Trophoblast cell (in vitro differentiated cells and primary cell): ENCODE measurements around the gene PGAM2.

Source experiments
- DNase-seq, 2 donors: peaks; one replicate each; pipeline ENCODE4 v3.0.0-alpha.2; 2016
- H2AFZ ChIP-seq: 2 replicates; pipeline ENCODE4 v1.6.1; 2013; ENCODE audit warnings: low read length, moderate library complexity, mild to moderate bottlenecking; ENCODE audit not compliant: insufficient read depth, poor library complexity
- H2AK5ac ChIP-seq: 2 replicates; pipeline ENCODE4 v1.6.1; 2013; ENCODE audit warnings: mild to moderate bottlenecking, low read length
- H2BK120ac ChIP-seq: 2 replicates; pipeline ENCODE4 v1.6.1; 2013; ENCODE audit warnings: low read length, mild to moderate bottlenecking, moderate library complexity; ENCODE audit not compliant: insufficient read depth, poor library complexity
- H2BK12ac ChIP-seq: 2 replicates; pipeline ENCODE4 v1.6.1; 2013; ENCODE audit warnings: mild to moderate bottlenecking, low read length, moderate library complexity
- H2BK5ac ChIP-seq: 2 replicates; pipeline ENCODE4 v1.6.1; 2013; ENCODE audit warnings: low read length, low read depth, moderate library complexity, mild to moderate bottlenecking; ENCODE audit not compliant: poor library complexity
- H3K14ac ChIP-seq: 2 replicates; pipeline ENCODE4 v1.6.1; 2013; ENCODE audit warnings: mild to moderate bottlenecking, low read length
- H3K18ac ChIP-seq: 2 replicates; pipeline ENCODE4 v1.6.1; 2013; ENCODE audit warnings: mild to moderate bottlenecking, low read length
- H3K23ac ChIP-seq: 2 replicates; pipeline ENCODE4 v1.6.1; 2013; ENCODE audit warnings: low read length
- H3K27ac ChIP-seq: 2 replicates; pipeline ENCODE4 v1.5.1; 2013; ENCODE audit warnings: low read depth, mild to moderate bottlenecking, inconsistent platforms, low read length, moderate library complexity
- H3K27me3 ChIP-seq: 2 replicates; pipeline ENCODE4 v1.6.1; 2013; ENCODE audit warnings: inconsistent platforms, mild to moderate bottlenecking, low read length, moderate library complexity; ENCODE audit not compliant: insufficient read depth
- H3K36me3 ChIP-seq, 2 experiments: 1 replicate in 1 of 2; 2 replicates in 1 of 2; pipeline ENCODE4 v1.6.1; 2013; ENCODE audit warnings: low read length in 2 of 2, mild to moderate bottlenecking in 2 of 2, moderate library complexity in 1 of 2; ENCODE audit not compliant: insufficient read depth in 2 of 2, control insufficient read depth in 1 of 2
- H3K4ac ChIP-seq: 2 replicates; pipeline ENCODE4 v1.6.1; 2013; ENCODE audit warnings: low read depth, mild to moderate bottlenecking, low read length, moderate library complexity
- H3K4me1 ChIP-seq, 2 experiments: 1 replicate in 1 of 2; 2 replicates in 1 of 2; pipeline ENCODE4 v1.6.1; 2013; ENCODE audit warnings: low read length in 2 of 2, mild to moderate bottlenecking in 2 of 2, moderate library complexity in 1 of 2; ENCODE audit not compliant: insufficient read depth in 2 of 2, control insufficient read depth in 1 of 2
- H3K4me2 ChIP-seq: 2 replicates; pipeline ENCODE4 v1.6.1; 2013; ENCODE audit warnings: inconsistent platforms, mild to moderate bottlenecking, low read length, moderate library complexity
- H3K4me3 ChIP-seq: 2 replicates; pipeline ENCODE4 v1.5.1; 2013; ENCODE audit warnings: mild to moderate bottlenecking, low read depth, low read length, inconsistent platforms
- H3K79me1 ChIP-seq: one replicate; pipeline ENCODE4 v1.6.1; 2013; ENCODE audit warnings: low read length
- H3K79me2 ChIP-seq: 2 replicates; pipeline ENCODE4 v1.6.1; 2013; ENCODE audit warnings: low read length, mild to moderate bottlenecking; ENCODE audit not compliant: control insufficient read depth, insufficient read depth, poor library complexity
- H3K9ac ChIP-seq: 2 replicates; pipeline ENCODE4 v1.6.1; 2013; ENCODE audit warnings: mild to moderate bottlenecking, low read length
- H3K9me3 ChIP-seq: 2 replicates; pipeline ENCODE4 v1.6.1; 2013; ENCODE audit warnings: low read depth, mild to moderate bottlenecking, control low read depth, inconsistent platforms, low read length; ENCODE audit not compliant: insufficient read depth
- H4K12ac ChIP-seq: 2 replicates; pipeline ENCODE4 v1.6.1; 2013; ENCODE audit warnings: low read depth, mild to moderate bottlenecking, low read length, moderate library complexity
- H4K8ac ChIP-seq: 2 replicates; pipeline ENCODE4 v1.6.1; 2013; ENCODE audit warnings: low read depth, mild to moderate bottlenecking, low read length, moderate library complexity
- H4K91ac ChIP-seq: one replicate; pipeline ENCODE4 v1.6.1; 2013; ENCODE audit warnings: low read depth, mild to moderate bottlenecking, low read length, moderate library complexity
- WGBS: extraction: QIAGEN DNeasy Blood & Tissue Kit; methylation state at CpG from one replicate; pipeline ENCODE4 v1.1.7; 2013; ENCODE audit warnings: missing lambda C conversion rate; ENCODE audit not compliant: insufficient read length, insufficient coverage; ENCODE audit errors: extremely low coverage; 5-methylcytosine and 5-hydroxymethylcytosine counted together

Gene PGAM2

GRCh38 chr7:44096326-44096881 lies 31.0 kb upstream of the PGAM2 start:
- Histone ChIP-seq H3K4me1 (no peaks in the 10 kb centered on the region), H2BK120ac (no peak overlapping the region), H2BK12ac (no peak overlapping the region), H3K14ac (no peak overlapping the region), H3K4me2 (no peak overlapping the region), H3K9ac (no peak overlapping the region), H3K23ac (no peak overlapping the region), H3K18ac (no peak overlapping the region), H4K91ac (no peak overlapping the region), H3K79me2 (no peaks in the 10 kb centered on the region), H2BK5ac (no peak overlapping the region), H3K79me1 (no peaks in the 10 kb centered on the region), H3K27me3 (no peaks in the 10 kb centered on the region), H3K4ac (no peak overlapping the region), H4K8ac (no peak overlapping the region), H3K4me3 (no peak overlapping the region), H3K36me3 (no peaks in the 10 kb centered on the region), H4K12ac (no peak overlapping the region), H2AK5ac (no peak overlapping the region), H2AFZ (no peak overlapping the region), H3K27ac (no peak overlapping the region), H3K9me3 (no peaks in the 10 kb centered on the region)
- no peak for DNase-seq
- WGBS = no CpG with 5 or more reads among the region's 8 CpGs

GRCh38 chr7:44095781-44096180 lies 30.4 kb upstream of the PGAM2 start:
- Histone ChIP-seq H2BK12ac (no peak overlapping the region), H2AFZ (no peak overlapping the region), H3K79me2 (no peaks in the 10 kb centered on the region), H2BK120ac (no peak overlapping the region), H3K14ac (no peak overlapping the region), H3K79me1 (no peaks in the 10 kb centered on the region), H4K12ac (no peak overlapping the region), H3K27me3 (no peaks in the 10 kb centered on the region), H4K8ac (no peak overlapping the region), H3K9me3 (no peaks in the 10 kb centered on the region), H3K4me1 (no peaks in the 10 kb centered on the region), H3K23ac (no peak overlapping the region), H3K4ac (no peak overlapping the region), H3K18ac (no peak overlapping the region), H3K36me3 (no peaks in the 10 kb centered on the region), H3K9ac (no peak overlapping the region), H2AK5ac (no peak overlapping the region), H2BK5ac (no peak overlapping the region), H4K91ac (no peak overlapping the region), H3K4me3 (no peak overlapping the region), H3K4me2 (no peak overlapping the region), H3K27ac (no peak overlapping the region)
- no CpG with 5 or more reads among the region's 3 CpGs for WGBS
- no peak for DNase-seq

GRCh38 chr7:44094883-44095592 lies 29.7 kb upstream of the PGAM2 start:
- no peaks in the 10 kb centered on the region for H3K4me1 ChIP-seq
- no peak overlapping the region for H3K4ac ChIP-seq
- H3K4me3 ChIP-seq = no peak overlapping the region
- H4K8ac ChIP-seq = no peak overlapping the region
- H3K36me3 ChIP-seq = no peaks in the 10 kb centered on the region
- no peak overlapping the region for H3K9ac ChIP-seq
- H3K27ac ChIP-seq = no peak overlapping the region
- no peak overlapping the region for H3K18ac ChIP-seq
- H3K27me3 ChIP-seq = no peaks in the 10 kb centered on the region
- DNase-seq = no peak
- H4K12ac ChIP-seq = no peak overlapping the region
- H4K91ac ChIP-seq = no peak overlapping the region
- H3K14ac ChIP-seq = no peak overlapping the region
- no peak overlapping the region for H2BK120ac ChIP-seq
- no peak overlapping the region for H2BK12ac ChIP-seq
- WGBS = no CpG with 5 or more reads among the region's 2 CpGs
- H3K23ac ChIP-seq = no peak overlapping the region
- no peak overlapping the region for H3K4me2 ChIP-seq
- no peaks in the 10 kb centered on the region for H3K9me3 ChIP-seq
- H3K79me2 ChIP-seq = no peaks in the 10 kb centered on the region
- H2AK5ac ChIP-seq = no peak overlapping the region
- no peaks in the 10 kb centered on the region for H3K79me1 ChIP-seq
- H2BK5ac ChIP-seq = no peak overlapping the region
- H2AFZ ChIP-seq = no peak overlapping the region

- Histone ChIP-seq H4K12ac (no peak overlapping the region), H4K91ac (no peak overlapping the region), H3K14ac (no peak overlapping the region), H3K27me3 (no peaks in the 10 kb centered on the region), H3K79me1 (no peaks in the 10 kb centered on the region), H3K79me2 (no peaks in the 10 kb centered on the region), H4K8ac (no peak overlapping the region), H3K4ac (no peak overlapping the region), H2AK5ac (no peak overlapping the region), H2BK5ac (no peak overlapping the region), H3K18ac (no peak overlapping the region), H3K9ac (no peak overlapping the region), H2BK120ac (no peak overlapping the region), H3K4me1 (no peaks in the 10 kb centered on the region), H2BK12ac (no peak overlapping the region), H2AFZ (no peak overlapping the region), H3K4me2 (no peak overlapping the region), H3K23ac (no peak overlapping the region), H3K36me3 (no peaks in the 10 kb centered on the region), H3K4me3 (no peak overlapping the region), H3K9me3 (no peaks in the 10 kb centered on the region), H3K27ac (no peak overlapping the region)
- WGBS = no CpG with 5 or more reads among the region's 2 CpGs
- no peak for DNase-seq
These were observed 29.0 kb upstream of the PGAM2 start for GRCh38 chr7:44094365-44094764.
